DND-41 (cell line): ENCODE results near the gene PPP2R2D.
A peak's percentile ranks its signal among the peaks of the same experiment; 100 is the strongest.

Experiments
- ATAC-seq: fragments of 200-7000 bp; cut with Tn5 transposase; 3 replicates; pipeline ENCODE4 v1.9.1; 2021; ENCODE audit warnings: low read depth; ENCODE audit not compliant: insufficient read depth
- DNase-seq: peaks from one replicate; pipeline ENCODE4 v3.0.0-alpha.2; 2020
- H2AFZ ChIP-seq: 2 replicates; pipeline ENCODE4 v1.6.0; 2012; ENCODE audit warnings: low read depth, low read length
- H3K27ac ChIP-seq: 2 replicates; pipeline ENCODE4 v1.5.1; 2012; ENCODE audit warnings: low read length, inconsistent platforms
- H3K27me3 ChIP-seq: fragments of 200-600 bp; sonication (generic); 2 replicates; pipeline ENCODE4 v1.6.0; 2012; ENCODE audit warnings: low read length, mild to moderate bottlenecking, inconsistent platforms; ENCODE audit not compliant: insufficient read depth, poor library complexity
- H3K36me3 ChIP-seq: 2 replicates; pipeline ENCODE4 v1.5.1; 2012; ENCODE audit warnings: low read length, inconsistent platforms; ENCODE audit not compliant: insufficient read depth
- H3K4me1 ChIP-seq: 2 replicates; pipeline ENCODE4 v1.5.1; 2012; ENCODE audit warnings: mild to moderate bottlenecking, low read length; ENCODE audit not compliant: insufficient read depth
- H3K4me2 ChIP-seq: 2 replicates; pipeline ENCODE4 v1.6.0; 2012; ENCODE audit warnings: mild to moderate bottlenecking, moderate library complexity, low read length, inconsistent platforms; ENCODE audit not compliant: insufficient read depth
- H3K4me3 ChIP-seq, 2 experiments: fragments of 200-600 bp in 1 of 2; shearing (Covaris generic) in 1 of 2; 2 replicates each; pipeline ENCODE4 v1.5.1; 2012 to 2016; ENCODE audit warnings: inconsistent platforms in 2 of 2, low read length in 2 of 2, mild to moderate bottlenecking in 2 of 2, low read depth in 1 of 2, moderate library complexity in 1 of 2
- H3K79me2 ChIP-seq: 2 replicates; pipeline ENCODE4 v1.6.0; 2012; ENCODE audit warnings: low read length, inconsistent platforms; ENCODE audit not compliant: insufficient read depth
- H3K9ac ChIP-seq: 2 replicates; pipeline ENCODE4 v1.6.0; 2012; ENCODE audit warnings: low read depth, mild to moderate bottlenecking, inconsistent platforms, low read length, moderate library complexity
- H3K9me3 ChIP-seq: 2 replicates; pipeline ENCODE4 v1.5.1; 2012; ENCODE audit warnings: low read length, moderate library complexity, mild to moderate bottlenecking, inconsistent platforms; ENCODE audit not compliant: insufficient read depth, severe bottlenecking
- H4K20me1 ChIP-seq: 2 replicates; pipeline ENCODE4 v1.6.0; 2012; ENCODE audit warnings: low read length; ENCODE audit not compliant: insufficient read depth
- CTCF ChIP-seq: IDR thresholded peaks from 2 replicates; pipeline ENCODE4 v1.5.1; 2012; ENCODE audit warnings: borderline replicate concordance, low read length, moderate library complexity, mild to moderate bottlenecking; ENCODE audit not compliant: poor library complexity, severe bottlenecking; ENCODE audit errors: extremely low read depth
- EZH2 ChIP-seq: IDR thresholded peaks from 3 replicates; pipeline ENCODE4 v1.6.1; 2012; ENCODE audit warnings: borderline replicate concordance, low read depth, mild to moderate bottlenecking, moderate library complexity, low read length, inconsistent platforms; ENCODE audit not compliant: severe bottlenecking

Gene PPP2R2D

GRCh38 chr10:131875501-131875900 is 25.3 kb upstream of the PPP2R2D start:
- TF ChIP-seq CTCF (no peak), EZH2 (no peak)
- Histone ChIP-seq H3K36me3 (no peaks in the 10 kb centered on the region), H3K27ac (no peak overlapping the region), H2AFZ (no peak overlapping the region), H3K4me2 (no peak overlapping the region), H3K4me3 (no peak overlapping the region), H3K4me1 (no peaks in the 10 kb centered on the region), H3K9ac (no peak overlapping the region), H3K79me2 (no peaks in the 10 kb centered on the region), H3K27me3 (peaks cover 2% of the 10 kb centered on the region), H3K9me3 (no peaks in the 10 kb centered on the region), H4K20me1 (no peaks in the 10 kb centered on the region)
- DNase-seq = no peak
- ATAC-seq = 0 out of 3 replicates have a peak, but pooled peaks have one; percentile 14

- ATAC-seq (no peak), DNase-seq (no peak)
- Histone ChIP-seq H3K4me3 (no peak overlapping the region), H3K4me2 (no peak overlapping the region), H3K9me3 (no peaks in the 10 kb centered on the region), H3K9ac (no peak overlapping the region), H2AFZ (no peak overlapping the region), H3K27me3 (peaks cover 2% of the 10 kb centered on the region), H3K79me2 (no peaks in the 10 kb centered on the region), H3K27ac (no peak overlapping the region), H4K20me1 (no peaks in the 10 kb centered on the region), H3K4me1 (no peaks in the 10 kb centered on the region), H3K36me3 (no peaks in the 10 kb centered on the region)
- no peak for TF ChIP-seq EZH2
- no peak for TF ChIP-seq CTCF
Observed at GRCh38 chr10:131876017-131876416, 24.8 kb upstream of the PPP2R2D start.

GRCh38 chr10:131876508-131876907 is 24.3 kb upstream of the PPP2R2D start:
- H3K36me3 ChIP-seq = no peaks in the 10 kb centered on the region
- H3K79me2 ChIP-seq = no peaks in the 10 kb centered on the region
- H3K9me3 ChIP-seq = peaks cover 4% of the 10 kb centered on the region
- peaks cover 2% of the 10 kb centered on the region for H3K27me3 ChIP-seq
- no peak overlapping the region for H2AFZ ChIP-seq
- H3K4me1 ChIP-seq = no peaks in the 10 kb centered on the region
- H3K4me2 ChIP-seq = no peak overlapping the region
- no peak overlapping the region for H3K27ac ChIP-seq
- no peaks in the 10 kb centered on the region for H4K20me1 ChIP-seq
- no peak overlapping the region for H3K9ac ChIP-seq
- DNase-seq = no peak
- no peak overlapping the region for H3K4me3 ChIP-seq
- no peak for ATAC-seq
- TF ChIP-seq CTCF = no peak
- TF ChIP-seq EZH2 = no peak
